CD4-positive, alpha-beta T cell treated with Interleukin-15 for 1 hour (primary cell): Measurements from ENCODE around the gene PEA15.

Source experiments
- DNase-seq: peaks from one replicate; pipeline ENCODE4 v3.0.0-alpha.2; 2020

PEA15 gene

GRCh38 chr1:160209321-160210046 lies 4.3 kb downstream of the PEA15 start:
- DNase-seq = no peak

GRCh38 chr1:160210561-160210960 lies 5.4 kb downstream of the PEA15 start:
- no peak for DNase-seq

- no peak for DNase-seq
These were observed 6.0 kb downstream of the PEA15 start for GRCh38 chr1:160211046-160211790.

GRCh38 chr1:160214481-160215140 lies 9.4 kb downstream of the PEA15 start:
- DNase-seq = no peak

GRCh38 chr1:160216301-160216700 lies 11.1 kb downstream of the PEA15 start:
- no peak for DNase-seq

GRCh38 chr1:160217481-160218051 lies 12.4 kb downstream of the PEA15 start:
- no peak for DNase-seq

- no peak for DNase-seq
These were observed 14.1 kb downstream of the PEA15 start for GRCh38 chr1:160219062-160219929.

- DNase-seq = no peak
These were observed 15.1 kb downstream of the PEA15 start for GRCh38 chr1:160220301-160220700.

- no peak for DNase-seq
These were observed 15.9 kb downstream of the PEA15 start for GRCh38 chr1:160221089-160221488.

GRCh38 chr1:160222546-160222945 lies 17.4 kb downstream of the PEA15 start:
- DNase-seq = no peak

- DNase-seq = no peak
These were observed 19.4 kb downstream of the PEA15 start for GRCh38 chr1:160224606-160225005.

- DNase-seq = no peak
These were observed 20.2 kb downstream of the PEA15 start for GRCh38 chr1:160225345-160225744.

GRCh38 chr1:160226623-160227022 lies 21.4 kb downstream of the PEA15 start:
- no peak for DNase-seq

GRCh38 chr1:160227034-160227433 lies 21.9 kb downstream of the PEA15 start:
- DNase-seq = no peak

- DNase-seq = no peak
These were observed 22.4 kb downstream of the PEA15 start for GRCh38 chr1:160227561-160227960.

GRCh38 chr1:160228431-160228830 lies 23.2 kb downstream of the PEA15 start:
- no peak for DNase-seq

GRCh38 chr1:160232911-160233310 lies 27.7 kb downstream of the PEA15 start:
- DNase-seq = no peak

- DNase-seq = no peak
These were observed 31.6 kb downstream of the PEA15 start for GRCh38 chr1:160236806-160237205.

GRCh38 chr1:160237558-160237957 lies 32.4 kb downstream of the PEA15 start:
- DNase-seq = no peak

- no peak for DNase-seq
These were observed 33.2 kb downstream of the PEA15 start for GRCh38 chr1:160238408-160238807.

GRCh38 chr1:160239582-160240299 lies 34.6 kb downstream of the PEA15 start:
- no peak for DNase-seq

GRCh38 chr1:160243767-160244166 lies 38.6 kb downstream of the PEA15 start:
- DNase-seq = no peak
